Nephron (organoid): ENCODE measurements around the gene SCAPER.

Experiments used
- H3K27ac Mint-ChIP-seq, 3 experiments: 2 replicates each; pipeline ENCODE4 v1.8.0; 2020; ENCODE audit warnings: mixed read lengths in 3 of 3, mild to moderate bottlenecking in 2 of 3, moderate library complexity in 1 of 3
- H3K27me3 Mint-ChIP-seq: 2 replicates; pipeline ENCODE4 v1.8.0; 2021; ENCODE audit warnings: low read depth, mild to moderate bottlenecking, moderate library complexity, mixed read lengths
- H3K36me3 Mint-ChIP-seq: 2 replicates; pipeline ENCODE4 v1.8.0; 2020; ENCODE audit warnings: low read depth, mixed read lengths
- H3K4me1 Mint-ChIP-seq: 2 replicates; pipeline ENCODE4 v1.8.0; 2020; ENCODE audit warnings: mixed read lengths
- H3K4me3 Mint-ChIP-seq, 3 experiments: 2 replicates each; pipeline ENCODE4 v1.8.0; 2020; ENCODE audit warnings: mild to moderate bottlenecking in 3 of 3, mixed read lengths in 3 of 3, moderate library complexity in 2 of 3
- H3K9me3 Mint-ChIP-seq: 2 replicates; pipeline ENCODE4 v1.8.0; 2020; ENCODE audit warnings: mixed read lengths
- TF ChIP-seq, protein P1 (sequence below), 3 experiments: fragments of 200-600 bp; sonication (generic); IDR thresholded peaks; one replicate each; pipeline ENCODE4 v1.5.0; 2021; ENCODE audit warnings: antibody characterized with exemption in 3 of 3; ENCODE audit not compliant: unreplicated experiment in 3 of 3

The SCAPER gene

DNA sequence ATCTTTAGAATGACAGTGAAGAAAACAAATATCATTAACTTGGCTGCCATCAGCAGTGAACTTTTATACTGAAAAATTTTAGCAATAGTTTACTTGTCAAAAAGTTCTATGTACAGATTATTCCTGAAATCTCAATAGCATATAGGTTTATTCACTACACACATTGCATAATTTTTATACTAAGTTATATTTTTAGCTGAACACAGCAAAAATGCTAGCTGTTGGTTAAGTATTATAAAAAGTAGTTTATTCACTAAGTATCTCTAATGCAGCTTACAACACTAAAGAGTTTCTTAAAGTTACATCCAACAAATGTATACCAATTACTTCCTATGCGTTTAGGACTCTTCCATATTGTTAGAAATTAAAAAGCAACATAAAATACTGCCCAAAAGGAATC lies 131.9 kb downstream of the SCAPER start:
- H3K36me3 Mint-ChIP-seq, result peaks cover 50% of the 10 kb centered on the region
- H3K9me3 Mint-ChIP-seq, result peaks cover 18% of the 10 kb centered on the region
- H3K4me1 Mint-ChIP-seq, result no peaks in the 10 kb centered on the region
- TF ChIP-seq, protein P1, sequence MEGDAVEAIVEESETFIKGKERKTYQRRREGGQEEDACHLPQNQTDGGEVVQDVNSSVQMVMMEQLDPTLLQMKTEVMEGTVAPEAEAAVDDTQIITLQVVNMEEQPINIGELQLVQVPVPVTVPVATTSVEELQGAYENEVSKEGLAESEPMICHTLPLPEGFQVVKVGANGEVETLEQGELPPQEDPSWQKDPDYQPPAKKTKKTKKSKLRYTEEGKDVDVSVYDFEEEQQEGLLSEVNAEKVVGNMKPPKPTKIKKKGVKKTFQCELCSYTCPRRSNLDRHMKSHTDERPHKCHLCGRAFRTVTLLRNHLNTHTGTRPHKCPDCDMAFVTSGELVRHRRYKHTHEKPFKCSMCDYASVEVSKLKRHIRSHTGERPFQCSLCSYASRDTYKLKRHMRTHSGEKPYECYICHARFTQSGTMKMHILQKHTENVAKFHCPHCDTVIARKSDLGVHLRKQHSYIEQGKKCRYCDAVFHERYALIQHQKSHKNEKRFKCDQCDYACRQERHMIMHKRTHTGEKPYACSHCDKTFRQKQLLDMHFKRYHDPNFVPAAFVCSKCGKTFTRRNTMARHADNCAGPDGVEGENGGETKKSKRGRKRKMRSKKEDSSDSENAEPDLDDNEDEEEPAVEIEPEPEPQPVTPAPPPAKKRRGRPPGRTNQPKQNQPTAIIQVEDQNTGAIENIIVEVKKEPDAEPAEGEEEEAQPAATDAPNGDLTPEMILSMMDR (IDR thresholded peaks at IDR 0.05; ENCODE audit: unreplicated experiment in 3 of 3), result no peak
- no peak overlapping the region for H3K27ac Mint-ChIP-seq
- H3K27me3 Mint-ChIP-seq, result no peaks in the 10 kb centered on the region
- H3K4me3 Mint-ChIP-seq, result no peak overlapping the region

DNA sequence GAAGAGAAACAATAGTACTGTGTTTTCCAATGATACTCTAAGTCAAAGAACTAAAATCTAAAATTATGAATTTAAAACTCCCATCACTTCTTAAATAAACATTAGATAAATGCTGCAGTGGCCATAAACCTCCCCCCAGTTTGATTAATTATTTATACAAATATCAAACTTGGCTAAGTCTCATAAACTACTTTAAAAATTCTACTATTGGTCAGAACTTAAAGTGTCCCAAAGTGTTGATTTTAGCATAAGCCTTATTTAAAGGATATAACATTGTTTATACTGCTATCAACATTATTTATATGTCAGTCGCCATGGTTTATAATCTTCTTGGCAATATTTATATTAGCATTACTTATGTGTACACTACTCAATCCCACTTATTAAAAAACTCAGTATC lies 132.4 kb downstream of the SCAPER start:
- no peak overlapping the region for H3K27ac Mint-ChIP-seq
- no peaks in the 10 kb centered on the region for H3K4me1 Mint-ChIP-seq
- H3K9me3 Mint-ChIP-seq, result peaks cover 19% of the 10 kb centered on the region
- peaks cover 52% of the 10 kb centered on the region for H3K36me3 Mint-ChIP-seq
- H3K27me3 Mint-ChIP-seq, result no peaks in the 10 kb centered on the region
- H3K4me3 Mint-ChIP-seq, result no peak overlapping the region
- TF ChIP-seq, protein P1 (IDR thresholded peaks at IDR 0.05; ENCODE audit: unreplicated experiment in 3 of 3), result no peak

DNA sequence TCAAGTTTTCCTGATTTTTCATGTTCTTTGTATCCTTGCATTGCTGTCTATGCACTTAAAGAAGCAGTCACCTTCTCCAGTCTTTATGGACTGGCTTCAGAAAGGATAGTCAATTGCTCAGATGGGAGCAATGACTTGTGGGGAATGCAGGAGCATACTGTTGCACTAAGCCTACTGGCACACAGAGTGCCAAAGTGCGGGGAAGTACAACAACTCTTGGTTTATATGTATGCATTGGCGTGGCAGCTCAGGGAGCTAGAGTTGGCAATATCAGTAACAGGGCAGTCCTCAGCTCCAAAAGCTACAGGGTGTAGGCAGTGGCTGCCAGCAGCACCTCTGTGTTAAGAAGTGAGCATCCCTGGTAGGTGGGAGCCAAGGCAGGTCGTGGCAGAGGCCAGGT lies 141.1 kb downstream of the SCAPER start:
- Mint-ChIP-seq H3K27me3 (no peaks in the 10 kb centered on the region), H3K9me3 (peaks cover 23% of the 10 kb centered on the region), H3K36me3 (peaks cover 65% of the 10 kb centered on the region), H3K4me3 (no peak overlapping the region), H3K4me1 (no peaks in the 10 kb centered on the region), H3K27ac (no peak overlapping the region)
- TF ChIP-seq, protein P1 (IDR thresholded peaks at IDR 0.05; ENCODE audit: unreplicated experiment in 3 of 3), result no peak

DNA sequence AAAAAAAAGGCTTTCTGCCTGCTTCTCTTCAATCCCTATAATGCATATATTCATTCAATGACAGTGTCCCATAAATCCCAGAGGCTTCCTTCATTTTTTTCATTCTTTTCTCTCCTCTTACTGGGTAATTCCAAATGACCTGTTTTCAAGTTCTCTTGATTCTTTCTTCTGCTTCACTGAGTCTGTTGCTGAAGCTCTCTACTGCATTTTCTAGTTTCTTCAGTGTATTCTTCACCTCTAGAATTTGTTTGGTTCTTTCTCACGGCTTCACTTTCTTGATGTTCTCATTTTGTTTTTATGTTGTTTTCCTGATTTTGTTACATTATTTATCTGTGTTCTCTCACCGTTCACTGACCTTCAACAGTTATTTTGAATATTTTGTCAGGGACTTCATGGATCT lies 141.6 kb downstream of the SCAPER start:
- H3K36me3 Mint-ChIP-seq, result peaks cover 64% of the 10 kb centered on the region
- H3K4me1 Mint-ChIP-seq, result no peaks in the 10 kb centered on the region
- TF ChIP-seq, protein P1 (IDR thresholded peaks at IDR 0.05; ENCODE audit: unreplicated experiment in 3 of 3), result no peak
- H3K9me3 Mint-ChIP-seq, result peaks cover 23% of the 10 kb centered on the region
- H3K4me3 Mint-ChIP-seq, result no peak overlapping the region
- no peaks in the 10 kb centered on the region for H3K27me3 Mint-ChIP-seq
- H3K27ac Mint-ChIP-seq, result no peak overlapping the region

- peaks cover 2% of the 10 kb centered on the region for H3K9me3 Mint-ChIP-seq
- no peaks in the 10 kb centered on the region for H3K27me3 Mint-ChIP-seq
- no peaks in the 10 kb centered on the region for H3K4me1 Mint-ChIP-seq
- TF ChIP-seq, protein P1 (IDR thresholded peaks at IDR 0.05; ENCODE audit: unreplicated experiment in 3 of 3), result no peak
- peaks cover 43% of the 10 kb centered on the region for H3K36me3 Mint-ChIP-seq
- H3K27ac Mint-ChIP-seq, result no peak overlapping the region
- H3K4me3 Mint-ChIP-seq, result no peak overlapping the region
Observed at GRCh38 chr15:76756381-76756780, 148.8 kb downstream of the SCAPER start.

GRCh38 chr15:76753771-76754170 lies 151.4 kb downstream of the SCAPER start:
- no peaks in the 10 kb centered on the region for H3K27me3 Mint-ChIP-seq

More at GRCh38 chr15:76753771-76754170, 151.4 kb downstream of the SCAPER start:
- H3K4me1 Mint-ChIP-seq, result no peaks in the 10 kb centered on the region
- H3K36me3 Mint-ChIP-seq, result peaks cover 58% of the 10 kb centered on the region
- TF ChIP-seq, protein P1 (IDR thresholded peaks at IDR 0.05; ENCODE audit: unreplicated experiment in 3 of 3), result no peak
- H3K9me3 Mint-ChIP-seq, result peaks cover 5% of the 10 kb centered on the region
- no peak overlapping the region for H3K27ac Mint-ChIP-seq
- no peak overlapping the region for H3K4me3 Mint-ChIP-seq
